Activated naive CD4-positive, alpha-beta T cell treated with anti-CD3 and anti-CD28 coated beads, Interleukin-2, amount 50 U/mL, for 24 hours (primary cell): ENCODE results near the gene NQO1.
"Not testable (repeated sequence)": the region's sequence is repeated elsewhere in the genome, so short reads cannot be mapped to it uniquely, and the experiment has no call there.

Experiments used
- H3K27ac Mint-ChIP-seq: one replicate; pipeline ENCODE4 v1.8.0; 2021; ENCODE audit warnings: mild to moderate bottlenecking, mixed read lengths
- H3K27me3 Mint-ChIP-seq: one replicate; pipeline ENCODE4 v1.8.0; 2021; ENCODE audit warnings: mixed read lengths
- H3K36me3 Mint-ChIP-seq: one replicate; pipeline ENCODE4 v1.8.0; 2021; ENCODE audit warnings: mixed read lengths
- H3K4me1 Mint-ChIP-seq: one replicate; pipeline ENCODE4 v1.8.0; 2021; ENCODE audit warnings: mixed read lengths
- H3K4me3 Mint-ChIP-seq: one replicate; pipeline ENCODE4 v1.8.0; 2021; ENCODE audit warnings: mild to moderate bottlenecking, mixed read lengths
- H3K9me3 Mint-ChIP-seq: one replicate; pipeline ENCODE4 v1.8.0; 2021; ENCODE audit warnings: mixed read lengths

The NQO1 gene

DNA sequence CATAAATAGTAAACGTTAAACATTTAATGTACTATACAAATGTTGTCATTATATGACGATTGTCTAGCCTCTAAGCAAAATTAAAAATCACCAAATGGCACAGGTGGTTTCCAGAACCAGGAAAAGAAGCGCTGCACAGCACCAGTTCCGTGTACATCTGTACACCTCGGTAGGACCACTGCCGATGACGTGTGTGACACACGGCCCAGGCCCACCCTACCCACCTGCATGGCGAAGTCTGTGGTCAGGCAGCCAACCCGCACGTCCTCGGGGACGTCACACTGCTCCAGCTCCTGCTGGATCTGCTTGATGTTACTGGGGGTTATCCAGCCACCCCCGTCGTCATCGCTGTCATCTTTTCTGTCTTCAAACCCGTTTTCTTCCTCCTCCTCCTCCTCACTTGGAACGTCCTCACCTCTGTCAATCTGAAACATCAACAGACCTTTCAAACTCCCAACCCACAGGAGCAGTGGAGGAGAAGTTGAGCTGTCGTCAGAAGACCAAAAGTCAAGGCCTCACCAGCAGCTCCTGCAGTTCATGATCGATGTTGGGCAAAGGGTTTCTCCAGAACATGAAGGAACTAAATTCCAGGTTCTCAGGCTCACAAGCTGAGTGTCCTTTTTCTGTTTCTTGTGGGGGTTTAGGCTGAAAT lies 22.5 kb upstream of the NQO1 start:
- peaks cover 24% of the 10 kb centered on the region for H3K36me3 Mint-ChIP-seq
- no peak overlapping the region for H3K4me3 Mint-ChIP-seq
- H3K4me1 Mint-ChIP-seq = peaks cover 19% of the 10 kb centered on the region
- H3K9me3 Mint-ChIP-seq = no peaks in the 10 kb centered on the region
- no peaks in the 10 kb centered on the region for H3K27me3 Mint-ChIP-seq
- H3K27ac Mint-ChIP-seq = peak overlapping the region; percentile 65

GRCh38 chr16:69747115-69747514 lies 20.8 kb upstream of the NQO1 start:
- no peak overlapping the region for H3K27ac Mint-ChIP-seq
- peaks cover 6% of the 10 kb centered on the region for H3K4me1 Mint-ChIP-seq
- no peaks in the 10 kb centered on the region for H3K27me3 Mint-ChIP-seq
- no peak overlapping the region for H3K4me3 Mint-ChIP-seq
- no peaks in the 10 kb centered on the region for H3K9me3 Mint-ChIP-seq
- peaks cover 17% of the 10 kb centered on the region for H3K36me3 Mint-ChIP-seq

DNA sequence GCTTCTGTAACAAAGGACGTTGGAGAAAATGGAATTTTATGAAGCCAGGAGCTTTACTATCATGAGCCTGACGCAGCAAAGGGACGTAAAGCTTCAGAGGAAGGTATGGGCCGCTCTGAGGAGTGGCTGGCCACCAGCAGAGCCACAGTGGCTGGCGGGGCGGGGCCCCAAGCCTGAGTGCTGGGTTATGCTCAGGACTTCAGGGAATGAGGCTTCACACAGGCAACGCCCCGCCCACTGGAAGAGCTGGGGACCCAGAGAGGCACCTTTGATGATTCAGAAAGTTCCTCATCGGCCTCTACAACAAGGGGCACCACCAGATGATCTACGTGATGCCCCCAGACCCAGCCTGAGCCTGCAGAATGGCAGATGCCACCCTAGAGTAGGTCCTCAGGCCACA lies 19.6 kb upstream of the NQO1 start:
- Mint-ChIP-seq H3K9me3 (no peaks in the 10 kb centered on the region), H3K27me3 (no peaks in the 10 kb centered on the region), H3K27ac (no peak overlapping the region), H3K4me1 (peaks cover 5% of the 10 kb centered on the region), H3K4me3 (no peak overlapping the region), H3K36me3 (peaks cover 16% of the 10 kb centered on the region)

GRCh38 chr16:69745232-69745612 lies 18.9 kb upstream of the NQO1 start:
- H3K27me3 Mint-ChIP-seq = no peaks in the 10 kb centered on the region
- peaks cover 16% of the 10 kb centered on the region for H3K36me3 Mint-ChIP-seq
- H3K4me3 Mint-ChIP-seq = no peak overlapping the region
- no peak overlapping the region for H3K27ac Mint-ChIP-seq
- peaks cover 5% of the 10 kb centered on the region for H3K4me1 Mint-ChIP-seq
- no peaks in the 10 kb centered on the region for H3K9me3 Mint-ChIP-seq

- no peaks in the 10 kb centered on the region for H3K9me3 Mint-ChIP-seq
- H3K27me3 Mint-ChIP-seq = no peaks in the 10 kb centered on the region
- H3K27ac Mint-ChIP-seq = peak overlapping the region; percentile 88
- no peak overlapping the region for H3K4me3 Mint-ChIP-seq
- peaks cover 16% of the 10 kb centered on the region for H3K36me3 Mint-ChIP-seq
- peaks cover 5% of the 10 kb centered on the region for H3K4me1 Mint-ChIP-seq
These were observed 18.2 kb upstream of the NQO1 start for GRCh38 chr16:69744363-69745231.

DNA sequence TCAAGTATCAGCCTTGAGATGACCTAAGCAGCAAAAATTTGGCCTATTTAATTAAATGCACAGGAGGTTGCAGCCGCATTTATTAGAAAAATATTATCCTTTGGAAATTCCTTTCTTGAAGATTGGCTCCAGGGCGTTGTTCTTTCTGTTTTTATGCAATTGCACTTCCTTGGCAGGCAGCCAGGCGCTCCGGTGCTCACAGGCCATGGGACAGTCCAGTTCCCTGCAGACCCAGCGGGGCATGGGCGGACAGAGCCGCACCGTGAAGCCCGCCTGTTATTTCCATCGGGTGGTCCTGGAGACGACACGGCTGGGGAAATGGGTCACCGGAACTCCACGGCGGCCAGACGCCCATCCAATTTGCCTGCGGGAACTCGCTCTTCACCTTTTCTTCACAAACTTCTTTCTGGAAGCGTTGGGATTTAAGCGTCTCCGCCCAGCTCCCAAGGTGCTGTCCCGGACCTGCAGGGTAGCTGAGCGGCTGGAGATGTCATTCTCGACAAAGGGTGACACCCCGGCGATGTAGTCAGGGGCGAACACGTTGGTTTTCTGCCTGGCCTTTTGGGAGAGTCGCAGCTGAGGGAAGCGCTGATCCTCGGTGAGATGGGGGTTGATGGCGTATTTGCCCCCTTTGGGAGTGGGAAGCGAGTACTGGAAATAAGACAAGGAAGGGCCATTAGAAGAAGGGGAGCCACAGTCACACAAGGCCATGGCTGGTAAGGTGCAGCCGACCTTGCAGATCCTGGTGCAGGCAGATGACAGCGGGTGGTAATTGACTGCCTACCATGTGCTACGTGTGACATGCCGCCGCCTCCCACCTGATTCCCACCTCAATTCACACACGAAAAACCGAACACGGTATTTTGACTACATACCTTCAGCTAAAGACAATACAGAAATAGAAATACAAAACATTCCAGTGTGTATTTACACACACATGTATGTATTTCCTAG lies 15.9 kb upstream of the NQO1 start:
- no peak overlapping the region for H3K4me3 Mint-ChIP-seq
- peaks cover under 1% of the 10 kb centered on the region for H3K4me1 Mint-ChIP-seq
- H3K27me3 Mint-ChIP-seq = no peaks in the 10 kb centered on the region
- peaks cover 12% of the 10 kb centered on the region for H3K36me3 Mint-ChIP-seq
- H3K27ac Mint-ChIP-seq = peak overlapping the region; percentile 25
- H3K9me3 Mint-ChIP-seq = no peaks in the 10 kb centered on the region

GRCh38 chr16:69741519-69741918 lies 15.2 kb upstream of the NQO1 start:
- H3K9me3 Mint-ChIP-seq = no peaks in the 10 kb centered on the region
- no peaks in the 10 kb centered on the region for H3K27me3 Mint-ChIP-seq
- H3K4me1 Mint-ChIP-seq = no peaks in the 10 kb centered on the region
- no peak overlapping the region for H3K4me3 Mint-ChIP-seq
- no peak overlapping the region for H3K27ac Mint-ChIP-seq
- H3K36me3 Mint-ChIP-seq = peaks cover 12% of the 10 kb centered on the region

- Mint-ChIP-seq H3K27ac (no peak overlapping the region), H3K9me3 (no peaks in the 10 kb centered on the region), H3K4me3 (no peak overlapping the region), H3K27me3 (no peaks in the 10 kb centered on the region), H3K4me1 (peaks cover 5% of the 10 kb centered on the region), H3K36me3 (no peaks in the 10 kb centered on the region)
These were observed 5.7 kb upstream of the NQO1 start for GRCh38 chr16:69732101-69732500.

- peaks cover 13% of the 10 kb centered on the region for H3K4me1 Mint-ChIP-seq
- H3K27me3 Mint-ChIP-seq, H3K4me3 Mint-ChIP-seq, H3K9me3 Mint-ChIP-seq, H3K36me3 Mint-ChIP-seq, H3K27ac Mint-ChIP-seq: not testable (repeated sequence)
These were observed 4.9 kb upstream of the NQO1 start for GRCh38 chr16:69731280-69731679.

- H3K4me3 Mint-ChIP-seq, H3K27ac Mint-ChIP-seq, H3K27me3 Mint-ChIP-seq, H3K9me3 Mint-ChIP-seq, H3K36me3 Mint-ChIP-seq: not testable (repeated sequence)
- H3K4me1 Mint-ChIP-seq = peaks cover 26% of the 10 kb centered on the region
These were observed 2.7 kb upstream of the NQO1 start for GRCh38 chr16:69729030-69729429.

DNA sequence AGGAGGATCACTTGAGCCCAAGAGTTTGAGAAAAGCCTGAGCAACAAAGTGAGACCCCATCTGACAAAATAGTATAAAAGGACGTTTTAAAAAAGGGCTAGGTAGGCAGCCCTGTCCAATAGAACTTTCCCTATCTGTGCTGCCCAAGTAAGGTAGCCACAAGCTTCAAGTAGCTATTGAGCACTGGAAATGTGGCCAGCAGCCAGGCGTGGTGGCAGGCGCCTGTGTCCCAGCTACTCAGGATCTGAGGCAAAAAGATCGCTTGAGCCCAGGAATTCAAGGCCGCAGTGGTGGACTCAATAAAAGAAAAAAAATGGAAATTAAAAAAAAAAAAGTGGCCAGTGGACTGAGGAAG lies 1.5 kb upstream of the NQO1 start:
- H3K4me1 Mint-ChIP-seq = peaks cover 26% of the 10 kb centered on the region
- no peaks in the 10 kb centered on the region for H3K9me3 Mint-ChIP-seq
- H3K4me3 Mint-ChIP-seq = no peak overlapping the region

DNA sequence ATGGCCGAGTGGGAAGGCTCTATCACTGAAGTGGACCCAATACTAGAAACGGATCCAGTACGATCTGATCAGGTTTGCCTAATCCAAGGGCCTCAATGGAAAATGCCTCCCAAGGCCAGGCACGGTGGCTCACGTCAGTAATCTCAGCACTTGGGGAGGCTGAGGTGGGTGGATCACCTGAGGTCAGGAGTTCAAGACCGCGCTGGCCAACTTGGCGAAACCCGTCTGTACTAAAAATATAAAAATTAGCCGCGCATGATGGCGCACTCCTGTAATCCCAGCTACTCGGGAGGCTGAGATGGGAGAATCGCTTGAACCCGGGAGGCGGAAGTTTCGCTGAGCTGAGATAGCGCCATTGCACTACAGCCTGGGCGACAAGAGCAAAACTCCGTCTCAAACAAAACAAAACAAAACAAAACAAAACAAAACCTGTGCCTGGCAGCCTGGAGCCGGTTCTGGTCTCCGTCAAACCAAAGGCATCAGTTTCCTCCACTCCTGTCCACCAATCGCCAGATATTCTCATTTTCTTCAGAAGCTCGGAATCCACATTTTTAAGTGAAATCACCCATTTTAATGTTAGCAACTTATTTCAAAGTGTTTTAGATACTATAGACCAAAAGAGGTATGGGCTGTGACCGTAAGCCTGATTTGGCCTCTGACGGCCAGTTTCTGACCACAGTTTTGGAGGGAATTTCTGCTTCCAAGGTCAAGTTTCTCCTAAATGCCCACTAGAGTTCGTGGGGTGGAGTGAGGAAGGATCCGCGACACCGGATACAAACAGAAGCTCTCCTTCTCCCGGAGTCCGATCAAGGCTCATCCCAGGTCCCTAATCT lies 664 bp downstream of the NQO1 start:
- Mint-ChIP-seq H3K4me1 (peaks cover 26% of the 10 kb centered on the region), H3K4me3 (peak overlapping the region; percentile 85)

More for the DNA sequence above, 1.5 kb upstream of the NQO1 start:
- no peaks in the 10 kb centered on the region for H3K27me3 Mint-ChIP-seq
- no peaks in the 10 kb centered on the region for H3K36me3 Mint-ChIP-seq
- H3K27ac Mint-ChIP-seq = peak overlapping the region; percentile 59

GRCh38 chr16:69724981-69725479 lies 1.3 kb downstream of the NQO1 start:
- Mint-ChIP-seq H3K9me3 (no peaks in the 10 kb centered on the region), H3K4me1 (peaks cover 26% of the 10 kb centered on the region), H3K27ac (peak overlapping the region; percentile 51), H3K36me3 (no peaks in the 10 kb centered on the region), H3K4me3 (peak overlapping the region; percentile 11), H3K27me3 (no peaks in the 10 kb centered on the region)

More for the DNA sequence above, 664 bp downstream of the NQO1 start:
- H3K27ac Mint-ChIP-seq = peak overlapping the region; percentile 78
- no peaks in the 10 kb centered on the region for H3K9me3 Mint-ChIP-seq
- H3K27me3 Mint-ChIP-seq = no peaks in the 10 kb centered on the region
- no peaks in the 10 kb centered on the region for H3K36me3 Mint-ChIP-seq

- Mint-ChIP-seq H3K4me1 (peaks cover 26% of the 10 kb centered on the region), H3K9me3 (no peaks in the 10 kb centered on the region), H3K27ac (peak overlapping the region; percentile 51), H3K36me3 (no peaks in the 10 kb centered on the region), H3K27me3 (no peaks in the 10 kb centered on the region), H3K4me3 (no peak overlapping the region)
These were observed 1.9 kb downstream of the NQO1 start for GRCh38 chr16:69724414-69724873.
